KOPT-K1 (cell line): ENCODE measurements around the gene CBR1.
A peak's percentile ranks its signal among the peaks of the same experiment; 100 is the strongest.

ENCODE experiments used
- H3K27ac ChIP-seq: fragments of 200-600 bp; sonication (generic); 2 replicates; pipeline ENCODE4 v1.5.1; 2016; ENCODE audit warnings: antibody characterized with exemption, mild to moderate bottlenecking, low read depth, low read length; ENCODE audit not compliant: poor library complexity, severe bottlenecking
- H3K36me3 ChIP-seq: fragments of 200-600 bp; sonication (generic); 2 replicates; pipeline ENCODE4 v1.5.1; 2017; ENCODE audit warnings: antibody characterized with exemption, mild to moderate bottlenecking, low read length, moderate library complexity; ENCODE audit not compliant: insufficient read depth
- H3K9me3 ChIP-seq: fragments of 200-600 bp; sonication (generic); 2 replicates; pipeline ENCODE4 v1.5.1; 2017; ENCODE audit warnings: antibody characterized with exemption, low read length, mild to moderate bottlenecking; ENCODE audit not compliant: insufficient read depth, poor library complexity, severe bottlenecking

CBR1 gene

DNA sequence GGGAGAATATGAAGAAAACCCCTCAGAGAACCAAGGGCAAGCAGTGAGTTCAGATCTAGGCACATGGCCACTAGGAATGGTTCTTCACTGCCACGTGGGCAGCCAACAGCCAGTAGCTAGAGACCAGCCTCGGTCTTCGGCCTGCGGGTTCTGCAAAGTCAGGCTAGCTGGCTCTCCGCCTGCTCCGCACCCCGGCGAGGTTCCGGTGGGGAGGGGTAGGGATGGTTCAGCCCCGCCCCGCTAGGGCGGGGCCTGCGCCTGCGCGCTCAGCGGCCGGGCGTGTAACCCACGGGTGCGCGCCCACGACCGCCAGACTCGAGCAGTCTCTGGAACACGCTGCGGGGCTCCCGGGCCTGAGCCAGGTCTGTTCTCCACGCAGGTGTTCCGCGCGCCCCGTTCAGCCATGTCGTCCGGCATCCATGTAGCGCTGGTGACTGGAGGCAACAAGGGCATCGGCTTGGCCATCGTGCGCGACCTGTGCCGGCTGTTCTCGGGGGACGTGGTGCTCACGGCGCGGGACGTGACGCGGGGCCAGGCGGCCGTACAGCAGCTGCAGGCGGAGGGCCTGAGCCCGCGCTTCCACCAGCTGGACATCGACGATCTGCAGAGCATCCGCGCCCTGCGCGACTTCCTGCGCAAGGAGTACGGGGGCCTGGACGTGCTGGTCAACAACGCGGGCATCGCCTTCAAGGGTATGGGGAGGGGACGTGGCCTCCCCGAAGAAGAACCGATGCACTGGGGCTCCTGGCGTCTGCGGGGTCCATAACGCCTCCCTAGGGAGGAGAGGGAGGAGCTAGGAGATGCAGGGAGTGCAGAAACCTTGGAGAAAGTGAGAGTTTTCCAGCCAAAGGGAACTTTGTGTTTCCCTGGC, at the start of gene CBR1:
CBR1 (plus strand) TSS at position 312 of the 871 bp plus-strand sequence; CDS start at position 404, 92 bp downstream.
- Histone ChIP-seq H3K36me3 (no peaks in the 10 kb centered on the region), H3K9me3 (peaks cover 23% of the 10 kb centered on the region), H3K27ac (peak within 1 kb of the TSS; percentile 39)

DNA sequence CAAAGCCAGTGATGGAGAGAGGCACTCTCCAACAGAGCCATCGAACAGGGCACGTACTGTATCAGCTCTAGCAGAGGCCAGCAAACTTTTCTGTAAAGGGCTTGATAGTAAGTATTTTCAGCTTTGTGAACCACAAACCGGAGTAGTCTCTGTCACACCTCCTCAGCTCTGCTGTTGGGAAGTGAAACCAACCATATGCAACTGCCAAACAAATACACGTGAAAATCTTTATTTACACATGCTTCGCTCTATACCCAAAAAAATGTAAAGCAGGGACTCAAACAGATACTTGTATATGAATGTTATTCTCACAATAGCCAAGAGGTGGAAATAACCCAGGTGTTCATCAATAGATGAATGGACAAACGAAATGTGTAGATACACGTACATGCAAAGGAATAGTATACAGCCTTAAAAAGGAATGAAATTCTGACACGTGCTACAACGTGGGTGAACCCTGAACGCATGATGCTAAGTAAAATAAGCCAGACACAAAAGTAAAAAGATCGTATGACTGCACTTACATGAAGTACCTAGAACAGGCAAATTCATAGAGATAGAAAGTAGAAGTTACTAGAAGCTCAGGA, 48.5 kb upstream of the CBR1 start:
- no peak overlapping the region for H3K27ac ChIP-seq
- H3K9me3 ChIP-seq = no peaks in the 10 kb centered on the region
- no peaks in the 10 kb centered on the region for H3K36me3 ChIP-seq

DNA sequence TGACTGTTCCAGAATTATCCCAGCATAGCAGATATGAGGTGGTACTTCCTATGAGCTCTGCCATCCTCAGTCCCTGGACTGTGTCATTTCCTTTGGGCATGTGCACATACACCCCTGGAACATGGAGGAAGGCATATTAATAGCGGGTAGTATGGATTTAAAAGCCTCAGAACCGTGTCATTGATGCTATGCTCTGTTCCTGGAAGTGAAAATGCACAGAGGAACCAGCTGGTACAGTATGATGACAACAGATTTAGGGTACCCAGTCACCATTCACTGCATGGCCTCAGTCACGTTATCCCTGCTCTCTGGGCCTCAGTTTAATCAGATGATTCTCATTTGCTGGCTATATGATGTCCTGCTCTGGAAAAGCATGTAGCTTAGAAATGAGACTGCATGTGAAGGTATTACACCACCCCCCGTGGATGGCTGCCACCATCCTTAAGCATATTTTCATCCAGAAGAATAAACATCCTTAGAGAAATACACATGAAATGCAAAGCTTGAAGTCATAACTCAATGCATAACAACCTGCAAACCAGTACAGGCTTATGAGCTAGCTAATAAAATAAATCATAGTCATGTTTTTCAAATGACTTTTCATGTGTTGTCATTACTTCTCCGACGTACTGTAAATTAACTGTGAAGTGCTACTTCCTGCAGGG, 47.3 kb upstream of the CBR1 start:
- Histone ChIP-seq H3K27ac (no peak overlapping the region), H3K36me3 (no peaks in the 10 kb centered on the region), H3K9me3 (no peaks in the 10 kb centered on the region)

DNA sequence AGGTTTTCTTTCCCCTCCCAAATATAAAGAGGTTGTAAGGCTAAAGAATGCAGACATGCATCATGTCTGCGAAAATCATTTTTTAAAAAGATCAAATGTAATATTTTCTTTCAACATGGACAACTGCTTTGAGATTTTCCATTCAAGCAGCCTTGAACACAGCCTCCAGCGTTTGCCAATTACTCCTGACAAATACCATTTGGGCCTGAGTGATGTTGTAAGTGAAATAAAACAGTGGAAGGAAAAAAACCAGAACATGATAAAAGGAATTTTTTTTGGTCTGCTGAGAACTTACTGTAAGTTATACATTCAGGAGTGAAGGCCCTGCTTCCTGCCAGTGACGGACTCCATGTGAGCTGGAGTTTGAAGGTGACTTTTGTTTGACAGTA, 46.7 kb upstream of the CBR1 start:
- Histone ChIP-seq H3K9me3 (no peaks in the 10 kb centered on the region), H3K27ac (no peak overlapping the region), H3K36me3 (no peaks in the 10 kb centered on the region)

DNA sequence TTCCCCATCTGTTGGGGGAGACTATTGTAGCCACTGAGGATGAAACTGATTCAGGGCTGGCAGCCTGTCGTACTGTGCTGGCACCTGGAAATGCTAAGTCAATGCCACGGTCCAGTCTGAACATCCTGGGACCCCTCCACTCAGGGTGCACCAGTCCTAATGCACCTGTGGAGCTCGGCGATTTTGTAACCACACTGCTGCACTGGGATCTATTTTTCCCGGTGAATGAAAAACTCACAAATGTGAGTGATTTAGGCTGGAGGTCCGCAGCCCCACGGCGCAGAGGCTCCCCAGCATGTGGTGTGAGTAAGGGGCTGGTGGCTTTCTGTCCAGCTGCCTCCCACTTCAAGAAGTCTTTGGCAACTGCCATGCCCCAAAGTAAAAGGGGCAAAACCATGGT, 45.0 kb upstream of the CBR1 start:
- Histone ChIP-seq H3K27ac (no peak overlapping the region), H3K36me3 (no peaks in the 10 kb centered on the region), H3K9me3 (no peaks in the 10 kb centered on the region)

DNA sequence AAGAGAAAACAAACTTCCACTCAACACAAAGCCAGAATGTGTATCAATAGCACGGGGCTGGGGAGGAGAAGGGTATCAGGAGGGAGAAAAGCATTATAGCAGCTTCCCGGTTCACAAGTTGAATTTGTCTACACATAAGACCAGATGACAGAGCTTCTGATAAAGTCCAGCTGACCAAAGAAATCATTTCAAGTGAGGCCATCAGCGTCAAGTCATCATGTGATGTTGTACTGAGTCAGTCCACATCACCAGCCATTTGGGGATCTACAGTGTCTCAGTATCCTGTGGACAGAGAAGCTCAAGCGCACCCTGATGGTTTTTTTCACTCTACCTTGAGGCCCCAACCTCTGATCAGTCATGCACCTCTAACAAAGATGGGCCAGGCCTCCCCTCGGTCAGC, 42.5 kb upstream of the CBR1 start:
- no peak overlapping the region for H3K27ac ChIP-seq
- H3K9me3 ChIP-seq = no peaks in the 10 kb centered on the region
- no peaks in the 10 kb centered on the region for H3K36me3 ChIP-seq

DNA sequence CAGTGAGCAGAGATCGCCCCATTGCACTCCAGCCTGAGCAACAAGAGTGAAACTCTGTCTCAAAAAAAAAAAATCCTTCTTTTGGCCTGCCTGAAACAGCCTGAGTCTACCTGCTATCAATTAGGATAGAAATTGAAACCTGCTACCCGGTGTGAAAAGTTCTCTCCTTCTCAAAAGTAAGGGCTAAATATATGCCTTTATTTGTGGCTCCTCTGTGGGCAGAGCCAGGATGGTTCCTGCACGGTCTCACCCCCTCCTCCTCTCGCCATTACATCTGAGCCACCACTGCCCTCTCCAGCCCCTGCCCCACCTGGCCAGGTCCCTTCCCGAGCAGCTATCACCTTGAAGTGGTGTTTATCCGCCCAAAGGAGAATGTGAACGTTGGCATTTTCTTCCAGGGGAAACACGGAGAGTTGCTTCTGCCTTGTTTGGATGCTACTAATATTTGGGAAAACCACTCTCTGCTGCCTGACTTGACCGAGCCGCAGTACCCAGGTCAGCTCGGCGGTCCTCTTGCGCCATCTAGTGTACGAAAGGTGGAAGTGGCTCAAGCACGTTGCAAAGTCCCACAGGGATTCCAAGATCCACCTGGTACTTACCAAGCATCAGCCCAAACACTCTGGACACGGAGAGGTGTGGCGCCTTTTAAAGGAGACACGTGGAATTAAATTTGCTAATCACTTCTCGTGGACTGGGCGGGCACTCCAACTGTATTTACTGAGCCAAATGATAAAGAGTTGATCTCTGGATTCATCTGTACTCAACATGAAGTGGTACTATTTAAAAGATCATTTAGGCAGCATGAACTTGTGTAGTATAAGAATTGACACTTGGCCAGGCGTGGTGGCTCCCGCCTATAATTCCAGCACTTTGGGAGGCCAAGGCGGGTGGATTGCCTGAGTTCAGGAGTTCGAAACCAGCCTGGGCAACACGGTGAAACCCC, 41.4 kb upstream of the CBR1 start:
- Histone ChIP-seq H3K36me3 (no peaks in the 10 kb centered on the region), H3K27ac (no peak overlapping the region), H3K9me3 (no peaks in the 10 kb centered on the region)

DNA sequence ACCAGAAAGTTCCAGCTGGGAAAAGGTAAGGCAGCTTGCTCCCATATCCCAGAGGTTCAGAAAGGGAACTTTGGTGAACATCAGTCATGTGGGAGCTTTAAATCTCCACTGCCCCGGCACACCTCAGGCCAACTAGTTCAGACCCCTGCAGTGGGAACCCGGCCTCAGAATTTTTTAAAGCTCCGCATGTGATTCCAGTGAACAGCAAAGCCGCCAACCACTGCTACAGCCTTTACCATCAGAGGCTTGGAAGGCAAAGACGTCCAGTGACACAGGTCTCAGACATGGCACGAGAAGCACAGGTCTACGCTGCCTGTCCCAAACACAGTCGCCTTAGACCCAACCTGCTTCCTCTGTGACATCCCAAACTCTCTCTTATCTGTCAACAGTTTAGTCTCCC, 40.5 kb upstream of the CBR1 start:
- H3K9me3 ChIP-seq = no peaks in the 10 kb centered on the region
- H3K27ac ChIP-seq = no peak overlapping the region
- H3K36me3 ChIP-seq = peaks cover 3% of the 10 kb centered on the region; the same call in 1 of the 2 replicates

DNA sequence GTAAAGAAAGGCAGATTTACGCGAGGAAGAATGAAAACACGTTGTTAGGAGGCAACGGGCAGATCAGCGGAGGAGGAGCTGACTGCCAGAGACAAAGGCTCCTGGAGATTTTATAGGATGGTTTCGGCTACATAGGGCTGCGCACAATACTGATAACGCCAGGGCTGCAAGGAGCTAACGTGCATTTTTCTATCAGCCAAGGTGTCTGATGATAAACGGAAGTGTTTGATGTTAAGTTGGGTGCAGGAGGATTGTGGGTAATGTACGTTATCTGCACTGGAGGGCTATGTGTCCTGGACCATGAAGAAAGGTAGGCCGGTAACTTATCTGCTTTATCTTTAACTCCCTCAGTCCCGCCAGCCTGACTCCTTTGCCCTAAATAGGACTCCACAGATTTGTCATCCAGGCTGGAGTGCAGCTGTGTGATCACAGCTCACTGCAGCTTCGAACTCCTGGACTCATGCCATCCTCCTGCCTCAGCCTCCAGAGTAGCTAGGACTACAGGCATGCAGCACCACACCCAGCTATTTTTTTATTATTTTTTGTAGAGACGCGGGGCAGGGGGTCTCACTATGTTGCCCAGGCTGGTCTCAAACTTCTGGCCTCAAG, 39.1 kb upstream of the CBR1 start:
- no peak overlapping the region for H3K27ac ChIP-seq
- no peaks in the 10 kb centered on the region for H3K9me3 ChIP-seq
- H3K36me3 ChIP-seq = peaks cover 16% of the 10 kb centered on the region

DNA sequence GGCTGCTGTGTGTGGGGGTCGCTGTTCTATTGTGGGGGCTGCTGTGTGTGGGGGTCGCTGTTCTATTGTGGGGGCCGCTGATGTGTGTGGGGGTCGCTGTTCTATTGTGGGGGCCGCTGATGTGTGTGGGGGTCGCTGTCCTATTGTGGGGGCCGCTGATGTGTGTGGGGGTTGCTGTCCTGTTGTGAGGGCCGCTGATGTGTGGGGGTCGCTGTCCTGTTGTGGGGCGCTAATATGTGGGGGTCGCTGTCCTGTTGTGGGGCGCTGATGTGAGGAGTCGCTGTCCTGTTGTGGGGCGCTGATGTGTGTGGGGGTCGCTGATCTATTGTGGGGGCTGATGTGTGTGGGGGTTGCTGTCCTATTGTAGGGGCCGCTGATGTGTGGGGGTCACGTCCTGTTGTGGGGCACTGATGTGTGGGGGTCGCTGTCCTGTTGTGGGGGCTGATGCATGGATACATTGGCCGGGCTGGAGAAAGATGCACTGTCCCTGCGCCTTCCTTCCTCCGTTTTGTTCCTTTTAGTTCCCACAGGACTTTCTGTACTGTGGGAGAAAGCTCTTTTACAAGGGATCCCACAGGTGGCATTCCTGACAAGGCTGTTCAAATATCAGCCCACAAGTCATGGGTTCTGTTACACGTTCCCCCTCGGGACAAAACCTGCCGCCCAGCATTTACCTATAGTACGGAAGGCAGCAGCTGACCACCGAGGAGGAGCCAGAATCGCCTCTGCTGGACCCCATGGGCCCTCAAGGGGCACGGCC, 37.0 kb upstream of the CBR1 start:
- Histone ChIP-seq H3K9me3 (no peaks in the 10 kb centered on the region), H3K27ac (no peak overlapping the region), H3K36me3 (peaks cover 33% of the 10 kb centered on the region)

DNA sequence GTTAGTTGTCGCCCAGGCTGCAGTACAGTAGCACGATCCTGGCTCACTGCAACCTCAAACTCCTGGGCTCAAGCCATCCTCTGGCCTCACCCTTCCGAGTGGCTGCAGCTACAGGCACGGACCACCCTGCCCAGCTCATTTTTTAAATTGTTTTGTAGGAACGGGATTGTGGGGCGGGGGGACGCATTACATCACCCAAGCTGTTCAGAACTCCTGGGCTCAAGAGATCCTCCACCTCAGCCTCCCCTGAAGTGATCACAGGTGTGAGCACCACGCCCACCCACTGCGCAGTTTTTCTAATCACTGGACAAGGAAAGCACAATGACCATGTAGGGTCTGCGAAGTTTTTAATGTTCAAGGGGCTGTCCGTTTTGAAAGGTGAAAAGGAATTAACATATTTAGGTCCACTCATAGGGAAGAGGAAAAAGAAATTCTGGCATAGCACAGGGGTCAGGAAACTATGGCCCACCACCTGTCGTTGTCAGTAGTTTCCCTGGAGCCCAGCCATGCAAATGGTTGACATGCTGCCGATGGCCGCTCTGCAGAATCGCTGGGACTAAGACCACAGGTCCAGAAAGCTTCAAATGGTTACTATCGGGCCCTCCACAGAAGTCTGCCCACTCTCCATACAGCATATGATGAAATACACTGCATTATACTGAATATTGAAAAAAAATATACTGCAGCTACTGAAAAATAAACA, 35.5 kb upstream of the CBR1 start:
- Histone ChIP-seq H3K36me3 (peaks cover 48% of the 10 kb centered on the region), H3K27ac (no peak overlapping the region), H3K9me3 (no peaks in the 10 kb centered on the region)

DNA sequence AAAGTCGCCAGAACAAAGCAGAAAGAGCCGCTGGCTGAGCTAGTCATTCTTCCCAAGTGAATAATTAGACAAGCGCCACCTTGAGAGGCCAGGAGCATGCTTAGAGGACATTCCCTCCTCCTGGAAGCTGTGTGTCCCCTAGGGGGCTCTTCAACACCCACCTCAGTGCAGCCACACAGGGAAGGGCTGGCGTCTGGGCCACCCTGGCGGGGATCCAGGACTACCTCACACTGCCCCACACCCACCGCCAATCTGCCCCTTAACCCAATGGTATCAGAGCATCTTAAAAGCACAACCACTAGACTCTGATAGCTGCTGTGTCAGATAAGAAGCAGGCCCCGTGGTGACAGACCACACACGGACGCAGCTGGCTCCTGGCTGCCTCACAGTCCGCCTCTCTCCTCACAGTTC, 34.4 kb upstream of the CBR1 start:
- no peaks in the 10 kb centered on the region for H3K9me3 ChIP-seq
- no peak overlapping the region for H3K27ac ChIP-seq
- peaks cover 59% of the 10 kb centered on the region for H3K36me3 ChIP-seq

DNA sequence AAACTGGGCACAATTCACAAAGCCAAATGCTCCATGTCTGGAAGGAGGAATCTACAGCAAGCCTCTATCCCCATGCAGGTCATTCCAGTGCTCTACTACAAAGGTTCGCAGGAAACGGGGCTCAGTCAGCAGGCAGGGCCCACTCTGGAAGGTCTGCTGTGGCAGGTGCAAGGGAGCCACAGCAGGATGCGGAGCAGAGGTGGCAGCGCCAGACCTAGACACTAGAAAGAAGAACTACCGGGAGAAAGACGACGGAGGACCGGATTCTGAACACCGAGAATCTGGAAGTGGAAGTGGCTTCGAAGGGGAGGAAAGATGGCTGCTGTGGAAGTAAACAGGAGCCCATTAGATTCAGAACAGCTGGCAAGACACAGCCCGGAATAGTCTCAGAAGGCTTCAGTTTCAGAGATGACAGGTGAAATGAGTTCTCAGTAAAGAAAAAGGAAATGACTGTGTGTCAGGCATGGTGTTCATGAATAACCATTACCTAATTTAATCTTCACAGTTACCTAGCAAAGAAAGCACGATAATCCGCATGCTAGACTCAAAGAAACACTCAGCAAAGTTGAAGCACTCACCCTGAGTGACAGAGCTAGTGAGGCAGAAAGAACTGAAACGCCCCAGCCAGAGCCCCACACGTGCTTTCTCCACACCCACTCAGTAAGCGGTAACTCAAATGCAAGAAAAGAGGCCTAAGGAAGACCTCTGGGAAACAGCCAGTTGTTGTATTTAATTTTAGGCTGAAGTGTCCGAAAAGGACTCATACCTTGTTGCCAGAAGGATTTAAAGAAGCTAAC, 30.9 kb upstream of the CBR1 start:
- peaks cover 88% of the 10 kb centered on the region for H3K36me3 ChIP-seq
- H3K27ac ChIP-seq = no peak overlapping the region
- no peaks in the 10 kb centered on the region for H3K9me3 ChIP-seq
